ENCODE measurements around the gene USP10.

The USP10 gene

GRCh38 chr16:84700446-84701300, 873 bp downstream of the USP10 start:
- TF ChIP-seq GATA3 (IDR thresholded peaks at IDR 0.05; ENCODE audit: low read depth, low read length) (no peak), GATA2 (IDR thresholded peaks at IDR 0.05; ENCODE audit: low read depth, low read length) (no peak)

- TF ChIP-seq GATA2 (IDR thresholded peaks at IDR 0.05; ENCODE audit: low read depth, low read length) (no peak), GATA3 (IDR thresholded peaks at IDR 0.05; ENCODE audit: low read depth, low read length) (no peak)
Observed at GRCh38 chr16:84703681-84704080, 3.9 kb downstream of the USP10 start.

GRCh38 chr16:84704253-84704652, 4.5 kb downstream of the USP10 start:
- TF ChIP-seq GATA2 (IDR thresholded peaks at IDR 0.05; ENCODE audit: low read depth, low read length) (no peak), GATA3 (IDR thresholded peaks at IDR 0.05; ENCODE audit: low read depth, low read length) (no peak)

- TF ChIP-seq GATA3 (IDR thresholded peaks at IDR 0.05; ENCODE audit: low read depth, low read length): no peak
- no peak for TF ChIP-seq GATA2 (IDR thresholded peaks at IDR 0.05; ENCODE audit: low read depth, low read length)
Observed at GRCh38 chr16:84706856-84707255, 7.1 kb downstream of the USP10 start.

GRCh38 chr16:84709609-84710008, 9.8 kb downstream of the USP10 start:
- TF ChIP-seq GATA3 (IDR thresholded peaks at IDR 0.05; ENCODE audit: low read depth, low read length) (no peak), GATA2 (IDR thresholded peaks at IDR 0.05; ENCODE audit: low read depth, low read length) (no peak)

- TF ChIP-seq GATA3 (IDR thresholded peaks at IDR 0.05; ENCODE audit: low read depth, low read length) (no peak), GATA2 (IDR thresholded peaks at IDR 0.05; ENCODE audit: low read depth, low read length) (no peak)
Observed at GRCh38 chr16:84710686-84711085, 10.9 kb downstream of the USP10 start.

GRCh38 chr16:84712138-84712671, 12.4 kb downstream of the USP10 start:
- TF ChIP-seq GATA3 (IDR thresholded peaks at IDR 0.05; ENCODE audit: low read depth, low read length) (no peak), GATA2 (IDR thresholded peaks at IDR 0.05; ENCODE audit: low read depth, low read length) (no peak)

- TF ChIP-seq GATA3 (IDR thresholded peaks at IDR 0.05; ENCODE audit: low read depth, low read length) (no peak), GATA2 (IDR thresholded peaks at IDR 0.05; ENCODE audit: low read depth, low read length) (no peak)
Observed at GRCh38 chr16:84712801-84713775, 13.3 kb downstream of the USP10 start.

- TF ChIP-seq GATA3 (IDR thresholded peaks at IDR 0.05; ENCODE audit: low read depth, low read length) (no peak), GATA2 (IDR thresholded peaks at IDR 0.05; ENCODE audit: low read depth, low read length) (no peak)
Observed at GRCh38 chr16:84714028-84714427, 14.2 kb downstream of the USP10 start.

- no peak for TF ChIP-seq GATA3 (IDR thresholded peaks at IDR 0.05; ENCODE audit: low read depth, low read length)
- no peak for TF ChIP-seq GATA2 (IDR thresholded peaks at IDR 0.05; ENCODE audit: low read depth, low read length)
Observed at GRCh38 chr16:84715424-84715823, 15.6 kb downstream of the USP10 start.

GRCh38 chr16:84715854-84716253, 16.1 kb downstream of the USP10 start:
- TF ChIP-seq GATA3 (IDR thresholded peaks at IDR 0.05; ENCODE audit: low read depth, low read length): no peak
- TF ChIP-seq GATA2 (IDR thresholded peaks at IDR 0.05; ENCODE audit: low read depth, low read length): no peak

- TF ChIP-seq GATA2 (IDR thresholded peaks at IDR 0.05; ENCODE audit: low read depth, low read length) (no peak), GATA3 (IDR thresholded peaks at IDR 0.05; ENCODE audit: low read depth, low read length) (no peak)
Observed at GRCh38 chr16:84716740-84717139, 16.9 kb downstream of the USP10 start.

- TF ChIP-seq GATA3 (IDR thresholded peaks at IDR 0.05; ENCODE audit: low read depth, low read length): no peak
- no peak for TF ChIP-seq GATA2 (IDR thresholded peaks at IDR 0.05; ENCODE audit: low read depth, low read length)
Observed at GRCh38 chr16:84717484-84717883, 17.7 kb downstream of the USP10 start.

- TF ChIP-seq GATA3 (IDR thresholded peaks at IDR 0.05; ENCODE audit: low read depth, low read length) (no peak), GATA2 (IDR thresholded peaks at IDR 0.05; ENCODE audit: low read depth, low read length) (0 out of 2 replicates have a peak, but pooled peaks have one; percentile 7)
Observed at GRCh38 chr16:84720177-84720579, 20.4 kb downstream of the USP10 start.
